Prostate gland (tissue), 2 donors: ENCODE measurements around the gene FCER1G. TPM values are rescaled to one million over a fixed set of nuclear protein-coding genes. Genes with fewer than 3 reads are reported as not detected.

Experiments used
- DNase-seq: peaks from one replicate; pipeline ENCODE4 v3.0.0-alpha.2; 2019; ENCODE audit warnings: low spot score
- H3K27ac ChIP-seq, 2 donors: fragments of 200-600 bp; sonication (generic); 2 replicates each; pipeline ENCODE4 v1.5.1; 2017 to 2019
- H3K27me3 ChIP-seq: fragments of 200-600 bp; sonication (generic); replicated peaks from 2 replicates; pipeline ENCODE4 v1.5.1; 2019; ENCODE audit not compliant: insufficient read depth
- H3K36me3 ChIP-seq, 2 donors: fragments of 200-600 bp; sonication (generic); 1 replicate in 1 of 2; 2 replicates in 1 of 2; pipeline versions ENCODE4 v1.5.1 to v1.8.1; 2017 to 2019
- H3K4me1 ChIP-seq: fragments of 200-600 bp; sonication (generic); replicated peaks from 2 replicates; pipeline ENCODE4 v1.5.1; 2019
- H3K4me3 ChIP-seq, 2 donors: fragments of 200-600 bp; sonication (generic); 2 replicates each; pipeline ENCODE4 v1.5.1; 2017 to 2019
- H3K9me3 ChIP-seq: fragments of 200-600 bp; sonication (generic); 2 replicates; pipeline ENCODE4 v1.5.1; 2017
- CTCF ChIP-seq, 4 experiments: fragments of 200-600 bp in 2 of 4; fragments of 450-650 bp in 2 of 4; sonication (generic) in 2 of 4; IDR thresholded peaks; 1 replicate in 3 of 4; 2 replicates in 1 of 4; pipeline ENCODE4 v1.5.1; 2016 to 2019; ENCODE audit warnings: antibody characterized with exemption in 4 of 4, mild to moderate bottlenecking in 2 of 4, moderate library complexity in 2 of 4
- POLR2A ChIP-seq: fragments of 450-650 bp; IDR thresholded peaks from one replicate; pipeline ENCODE4 v1.6.1; 2016; ENCODE audit warnings: antibody characterized with exemption, mild to moderate bottlenecking
- POLR2AphosphoS5 ChIP-seq: sonication (generic); formaldehyde crosslinking; IDR thresholded peaks from one replicate; pipeline ENCODE4 v1.6.1; 2017; ENCODE audit warnings: antibody characterized with exemption
- WGBS: methylation state at CpG from one replicate; pipeline ENCODE4 v1.1.5; 2018; 5-methylcytosine and 5-hydroxymethylcytosine counted together
- intact Hi-C: fragments of 100-400 bp; cut with DNase I; formaldehyde crosslinking; loops from one replicate; pipeline ENCODE4 v1.14.2; 2022
- microRNA-seq: library from miRNA; unstranded; fragments of <30 nt; microRNA quantifications from one replicate; pipeline ENCODE4, GENCODE V29; 2016
- total RNA-seq, 2 donors: library from RNA; depleted of rRNA; stranded (reverse); fragments of >200 nt; gene quantifications; one replicate each; pipeline ENCODE4 v1.1.0, GENCODE V29; 2016

Gene FCER1G
- total RNA-seq, 2 donors from 2014 or later: 3.6 to 22.4 TPM

GRCh38 chr1:161265305-161265704 lies 50.2 kb downstream of the FCER1G start:
- no peak for TF ChIP-seq POLR2A
- no peak for TF ChIP-seq CTCF (IDR thresholded peaks at IDR 0.05)
- TF ChIP-seq POLR2AphosphoS5: no peak
- intact Hi-C loops: no loop called here
- Histone ChIP-seq H3K4me1 (no peaks in the 10 kb centered on the region), H3K36me3 (no peaks in the 10 kb centered on the region), H3K9me3 (no peaks in the 10 kb centered on the region), H3K27ac (no peak overlapping the region), H3K4me3 (no peak overlapping the region), H3K27me3 (no peaks in the 10 kb centered on the region)
- no peak for DNase-seq
- 87% methylated on average over 5 of the region's 5 CpGs for WGBS

GRCh38 chr1:161266202-161266601 lies 51.1 kb downstream of the FCER1G start:
- Histone ChIP-seq H3K9me3 (no peaks in the 10 kb centered on the region), H3K27me3 (no peaks in the 10 kb centered on the region), H3K4me3 (no peak overlapping the region), H3K27ac (no peak overlapping the region), H3K36me3 (no peaks in the 10 kb centered on the region), H3K4me1 (no peaks in the 10 kb centered on the region)
- intact Hi-C loops: no loop called here
- 47% methylated on average over 3 of the region's 3 CpGs for whole genome bisulfite sequencing
- DNase-seq: no peak
- TF ChIP-seq CTCF (IDR thresholded peaks at IDR 0.05) (no peak), POLR2A (no peak), POLR2AphosphoS5 (no peak)

- Histone ChIP-seq H3K9me3 (no peaks in the 10 kb centered on the region), H3K27ac (no peak overlapping the region), H3K4me1 (no peaks in the 10 kb centered on the region), H3K27me3 (no peaks in the 10 kb centered on the region), H3K36me3 (no peaks in the 10 kb centered on the region), H3K4me3 (no peak overlapping the region)
- intact Hi-C loops: no loop called here
- WGBS: 58% methylated on average over 2 of the region's 2 CpGs
- no peak for TF ChIP-seq POLR2AphosphoS5
- no peak for TF ChIP-seq POLR2A
- TF ChIP-seq CTCF (IDR thresholded peaks at IDR 0.05): no peak
- DNase-seq: no peak
Measured at GRCh38 chr1:161266836-161267235, 51.7 kb downstream of the FCER1G start.

DNA sequence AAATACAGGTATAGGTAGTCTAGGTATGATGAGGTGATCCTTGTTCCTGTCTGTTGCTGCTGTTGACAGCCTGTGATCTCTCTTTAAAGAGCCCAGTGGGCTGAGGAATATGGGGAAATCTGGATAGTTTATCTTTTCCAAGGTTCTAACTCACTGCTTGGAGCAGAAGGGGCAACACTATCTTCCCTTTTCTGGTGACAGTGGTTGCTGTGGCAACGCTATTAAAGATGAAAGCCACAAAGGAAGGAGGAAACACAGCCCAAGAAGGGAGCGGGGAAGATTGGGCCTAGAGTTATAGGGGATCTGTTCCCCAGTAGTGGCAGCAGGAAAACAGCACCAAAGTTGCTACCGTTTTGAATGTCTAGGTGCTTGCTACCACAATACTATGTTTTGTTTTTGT lies 52.2 kb downstream of the FCER1G start:
- Histone ChIP-seq H3K27ac (no peak overlapping the region), H3K9me3 (no peaks in the 10 kb centered on the region), H3K27me3 (no peaks in the 10 kb centered on the region), H3K36me3 (no peaks in the 10 kb centered on the region), H3K4me3 (no peak overlapping the region), H3K4me1 (no peaks in the 10 kb centered on the region)
- TF ChIP-seq POLR2AphosphoS5 (no peak), POLR2A (no peak), CTCF (IDR thresholded peaks at IDR 0.05) (no peak)
- intact Hi-C loops: no loop called here
- no peak for DNase-seq
- WGBS: 61% methylated on average over 3 of the region's 3 CpGs

Small RNAs within 50 kb of the gene (microRNA-seq; reads per million reads assigned to microRNA genes)
- 2.9 reads per million, percentile 35 among the genes with 10 or more reads in this experiment for gene MIR5187

Other genes with a start within 250 kb of the FCER1G start
- gene F11R, start 194.1 kb upstream of the FCER1G start, total RNA-seq: 100 to 1,000 TPM in 1 of 2 donors, 10 to 100 TPM in 1; 43.6 to 104 TPM
- gene TSTD1, start 176.3 kb upstream of the FCER1G start, total RNA-seq: 100 to 1,000 TPM; 137 to 648 TPM
- 10 to 100 TPM; 46.3 to 65.8 TPM for gene USF1, start 169.3 kb upstream of the FCER1G start, total RNA-seq
- gene ARHGAP30, start 145.4 kb upstream of the FCER1G start, total RNA-seq: 1 to 10 TPM; 3.2 to 5.3 TPM
- gene NECTIN4, start 125.7 kb upstream of the FCER1G start, total RNA-seq: 10 to 100 TPM in 1 of 2 donors, 1 to 10 TPM in 1; 9.6 to 18.6 TPM
- gene KLHDC9, start 116.9 kb upstream of the FCER1G start, total RNA-seq: 10 to 100 TPM; 24.8 to 33.3 TPM
- gene PFDN2, start 97.3 kb upstream of the FCER1G start, total RNA-seq: 10 to 100 TPM; 33.6 to 36.0 TPM
- 10 to 100 TPM; 31.1 to 51.7 TPM for gene NIT1, start 97.2 kb upstream of the FCER1G start, total RNA-seq
- 10 to 100 TPM; 30.1 to 41.5 TPM for gene DEDD, start 82.6 kb upstream of the FCER1G start, total RNA-seq
- 10 to 100 TPM; 71.3 to 72.8 TPM for gene UFC1, start 61.3 kb upstream of the FCER1G start, total RNA-seq
- 10 to 100 TPM; 28.1 to 32.1 TPM for gene USP21, start 55.8 kb upstream of the FCER1G start, total RNA-seq
- 10 to 100 TPM; 13.8 to 42.6 TPM for gene PPOX, start 48.9 kb upstream of the FCER1G start, total RNA-seq
- 10 to 100 TPM; 38.2 to 68.7 TPM for gene B4GALT3, start 37.8 kb upstream of the FCER1G start, total RNA-seq
- gene ADAMTS4, start 16.2 kb upstream of the FCER1G start, total RNA-seq: 1 to 10 TPM in 1 of 2 donors, under 1 TPM in 1; 0.55 to 3.4 TPM
- 100 to 1,000 TPM; 108 to 111 TPM for gene NDUFS2, start 12.9 kb upstream of the FCER1G start, total RNA-seq
- gene APOA2, start 8.3 kb downstream of the FCER1G start, total RNA-seq: not detected
- gene TOMM40L, start 10.8 kb downstream of the FCER1G start, total RNA-seq: 10 to 100 TPM in 1 of 2 donors, 1 to 10 TPM in 1; 7.5 to 15.6 TPM
- not detected for gene NR1I3, start 22.9 kb downstream of the FCER1G start, total RNA-seq
- 10 to 100 TPM in 1 of 2 donors, 1 to 10 TPM in 1; 7.6 to 10.1 TPM for gene PCP4L1, start 43.5 kb downstream of the FCER1G start, total RNA-seq
- 1 to 10 TPM; 2.2 to 7.3 TPM for gene MPZ, start 94.7 kb downstream of the FCER1G start, total RNA-seq
- 100 to 1,000 TPM in 1 of 2 donors, 10 to 100 TPM in 1; 59.0 to 107 TPM for gene SDHC, start 99.1 kb downstream of the FCER1G start, total RNA-seq
- gene CFAP126, start 152.6 kb downstream of the FCER1G start, total RNA-seq: not detected